Measurements from ENCODE around the gene PITRM1. TPM values are rescaled to one million over a fixed set of nuclear protein-coding genes. Genes with fewer than 3 reads are reported as not detected.

Gene PITRM1
- total RNA-seq, 1 experiment from 2014 or later, result 83.5 TPM

DNA sequence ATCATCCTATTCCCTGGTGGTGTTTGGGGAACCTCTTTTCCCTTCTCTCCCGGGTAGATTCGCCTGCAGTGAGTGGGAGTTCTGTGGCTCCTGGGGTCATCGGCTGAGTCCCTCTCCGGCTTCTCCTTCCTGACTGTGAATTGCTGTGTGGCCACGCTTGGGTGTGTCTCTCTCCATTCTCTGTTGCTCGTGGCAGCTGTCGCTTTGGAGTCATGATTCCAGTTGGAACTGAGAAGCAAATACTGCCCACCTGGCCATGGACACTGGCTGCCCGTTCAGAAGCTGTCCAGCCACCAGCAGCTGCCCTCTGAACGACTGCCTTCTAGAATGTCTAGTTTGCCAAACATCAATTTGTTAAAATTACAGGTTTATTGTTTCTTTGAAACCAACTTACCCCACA is 23.1 kb upstream of the PITRM1 start:
- Histone ChIP-seq H3K9me3 (ENCODE audit: low read depth, low read length, poor library complexity, severe bottlenecking) (no peaks in the 10 kb centered on the region), H3K36me3 (ENCODE audit: insufficient read depth, low read length, poor library complexity, severe bottlenecking) (no peaks in the 10 kb centered on the region), H3K27ac (ENCODE audit: low read depth, low read length, poor library complexity, severe bottlenecking) (no peak overlapping the region), H3K4me1 (ENCODE audit: insufficient read depth, low read length, poor library complexity, severe bottlenecking) (peaks cover 11% of the 10 kb centered on the region), H3K27me3 (replicated peaks; ENCODE audit: insufficient read depth, low read depth, low read length, poor library complexity) (no peaks in the 10 kb centered on the region), H3K4me3 (ENCODE audit: low read depth, low read length, poor library complexity, severe bottlenecking) (no peak overlapping the region)
- no TSS peak for BruUV-seq (replicated peaks)
- CTCF ChIA-PET, result no interaction called here
- TF ChIP-seq EZH2 (IDR thresholded peaks at IDR 0.05; ENCODE audit: borderline replicate concordance, low read depth, low read length, poor library complexity, severe bottlenecking), result no peak
- TF ChIP-seq, protein P1, sequence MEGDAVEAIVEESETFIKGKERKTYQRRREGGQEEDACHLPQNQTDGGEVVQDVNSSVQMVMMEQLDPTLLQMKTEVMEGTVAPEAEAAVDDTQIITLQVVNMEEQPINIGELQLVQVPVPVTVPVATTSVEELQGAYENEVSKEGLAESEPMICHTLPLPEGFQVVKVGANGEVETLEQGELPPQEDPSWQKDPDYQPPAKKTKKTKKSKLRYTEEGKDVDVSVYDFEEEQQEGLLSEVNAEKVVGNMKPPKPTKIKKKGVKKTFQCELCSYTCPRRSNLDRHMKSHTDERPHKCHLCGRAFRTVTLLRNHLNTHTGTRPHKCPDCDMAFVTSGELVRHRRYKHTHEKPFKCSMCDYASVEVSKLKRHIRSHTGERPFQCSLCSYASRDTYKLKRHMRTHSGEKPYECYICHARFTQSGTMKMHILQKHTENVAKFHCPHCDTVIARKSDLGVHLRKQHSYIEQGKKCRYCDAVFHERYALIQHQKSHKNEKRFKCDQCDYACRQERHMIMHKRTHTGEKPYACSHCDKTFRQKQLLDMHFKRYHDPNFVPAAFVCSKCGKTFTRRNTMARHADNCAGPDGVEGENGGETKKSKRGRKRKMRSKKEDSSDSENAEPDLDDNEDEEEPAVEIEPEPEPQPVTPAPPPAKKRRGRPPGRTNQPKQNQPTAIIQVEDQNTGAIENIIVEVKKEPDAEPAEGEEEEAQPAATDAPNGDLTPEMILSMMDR (conservative IDR thresholded peaks at IDR 0.05; ENCODE audit: low read depth, low read length), result no peak
- DNase-seq (ENCODE audit: low spot score), result no peak
- POLR2A ChIA-PET (ENCODE audit: low non-redundant PET), result no interaction called here
- intact Hi-C loops (cut with micrococcal nuclease; ENCODE audit: unreplicated experiment), result loop anchor here (5.0 to 10.0 kb wide), 3 partner anchors 1079 to 1572 kb away; no protein-coding TSS in a partner anchor

DNA sequence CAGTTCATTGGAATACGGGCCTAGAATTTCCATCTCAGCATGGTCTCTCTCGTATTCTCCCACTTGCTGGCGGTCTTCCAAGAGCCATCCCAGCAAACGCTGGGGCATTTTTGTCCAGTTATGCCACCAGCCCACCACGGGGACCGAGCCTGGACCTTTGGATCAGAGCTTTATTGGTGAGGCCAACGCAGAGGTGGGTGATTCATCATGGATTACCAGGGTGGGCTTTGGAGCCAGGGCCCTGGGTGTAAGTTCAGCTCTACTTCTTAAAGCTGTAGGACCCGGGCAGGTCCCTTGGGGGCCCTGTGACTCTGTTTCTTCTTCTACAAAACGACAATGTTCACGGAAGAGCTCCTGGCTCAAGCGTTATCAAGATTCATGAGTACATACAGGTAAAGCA is 22.7 kb upstream of the PITRM1 start:
- Histone ChIP-seq H3K27ac (ENCODE audit: low read depth, low read length, poor library complexity, severe bottlenecking) (no peak overlapping the region), H3K4me1 (ENCODE audit: insufficient read depth, low read length, poor library complexity, severe bottlenecking) (peaks cover 11% of the 10 kb centered on the region), H3K9me3 (ENCODE audit: low read depth, low read length, poor library complexity, severe bottlenecking) (no peaks in the 10 kb centered on the region), H3K36me3 (ENCODE audit: insufficient read depth, low read length, poor library complexity, severe bottlenecking) (no peaks in the 10 kb centered on the region), H3K27me3 (replicated peaks; ENCODE audit: insufficient read depth, low read depth, low read length, poor library complexity) (no peaks in the 10 kb centered on the region), H3K4me3 (ENCODE audit: low read depth, low read length, poor library complexity, severe bottlenecking) (no peak overlapping the region)
- no peak for DNase-seq (ENCODE audit: low spot score)
- BruUV-seq (replicated peaks), result no TSS peak
- intact Hi-C loops (cut with micrococcal nuclease; ENCODE audit: unreplicated experiment), result loop anchor here (5.0 to 10.0 kb wide), 3 partner anchors 1080 to 1572 kb away; no protein-coding TSS in a partner anchor
- TF ChIP-seq, protein P1 (conservative IDR thresholded peaks at IDR 0.05; ENCODE audit: low read depth, low read length), result no peak
- TF ChIP-seq EZH2 (IDR thresholded peaks at IDR 0.05; ENCODE audit: borderline replicate concordance, low read depth, low read length, poor library complexity, severe bottlenecking), result no peak
- CTCF ChIA-PET, result no interaction called here
- POLR2A ChIA-PET (ENCODE audit: low non-redundant PET), result no interaction called here

- no peaks in the 10 kb centered on the region for H3K27me3 ChIP-seq (replicated peaks; ENCODE audit: insufficient read depth, low read depth, low read length, poor library complexity)
- H3K36me3 ChIP-seq (ENCODE audit: insufficient read depth, low read length, poor library complexity, severe bottlenecking), result no peaks in the 10 kb centered on the region
- no peaks in the 10 kb centered on the region for H3K9me3 ChIP-seq (ENCODE audit: low read depth, low read length, poor library complexity, severe bottlenecking)
- peaks cover 11% of the 10 kb centered on the region for H3K4me1 ChIP-seq (ENCODE audit: insufficient read depth, low read length, poor library complexity, severe bottlenecking)
- POLR2A ChIA-PET (ENCODE audit: low non-redundant PET), result no interaction called here
- no peak for DNase-seq (ENCODE audit: low spot score)
- H3K4me3 ChIP-seq (ENCODE audit: low read depth, low read length, poor library complexity, severe bottlenecking), result no peak overlapping the region
- BruUV-seq (replicated peaks), result no TSS peak
- no peak overlapping the region for H3K27ac ChIP-seq (ENCODE audit: low read depth, low read length, poor library complexity, severe bottlenecking)
- CTCF ChIA-PET, result no interaction called here
- TF ChIP-seq EZH2 (IDR thresholded peaks at IDR 0.05; ENCODE audit: borderline replicate concordance, low read depth, low read length, poor library complexity, severe bottlenecking), result no peak
- intact Hi-C loops (cut with micrococcal nuclease; ENCODE audit: unreplicated experiment), result loop anchor here (5.0 to 10.0 kb wide), 3 partner anchors 1080 to 1572 kb away; no protein-coding TSS in a partner anchor
Observed at GRCh38 chr10:3194871-3195270, 22.3 kb upstream of the PITRM1 start.

GRCh38 chr10:3193751-3194150 is 21.2 kb upstream of the PITRM1 start:
- Histone ChIP-seq H3K4me3 (ENCODE audit: low read depth, low read length, poor library complexity, severe bottlenecking) (no peak overlapping the region), H3K27ac (ENCODE audit: low read depth, low read length, poor library complexity, severe bottlenecking) (no peak overlapping the region), H3K36me3 (ENCODE audit: insufficient read depth, low read length, poor library complexity, severe bottlenecking) (no peaks in the 10 kb centered on the region), H3K4me1 (ENCODE audit: insufficient read depth, low read length, poor library complexity, severe bottlenecking) (peaks cover 11% of the 10 kb centered on the region), H3K9me3 (ENCODE audit: low read depth, low read length, poor library complexity, severe bottlenecking) (no peaks in the 10 kb centered on the region), H3K27me3 (replicated peaks; ENCODE audit: insufficient read depth, low read depth, low read length, poor library complexity) (no peaks in the 10 kb centered on the region)
- no TSS peak for BruUV-seq (replicated peaks)
- TF ChIP-seq, protein P1 (conservative IDR thresholded peaks at IDR 0.05; ENCODE audit: low read depth, low read length), result no peak
- TF ChIP-seq EZH2 (IDR thresholded peaks at IDR 0.05; ENCODE audit: borderline replicate concordance, low read depth, low read length, poor library complexity, severe bottlenecking), result no peak
- ChIA-PET CTCF (interaction anchor here (0.5 to 0.7 kb wide), 4 partner anchors 10 to 889 kb away, joined by 3 to 4 read pairs (median 3); no protein-coding TSS in a partner anchor), POLR2A (ENCODE audit: low non-redundant PET) (interaction anchor here (0.7 kb wide), 1 partner anchor 1052 kb away, joined by 3 read pairs; no protein-coding TSS in a partner anchor)
- DNase-seq (ENCODE audit: low spot score), result no peak
- intact Hi-C loops (cut with micrococcal nuclease; ENCODE audit: unreplicated experiment), result loop anchor here (10.0 kb wide), 2 partner anchors 1081 to 1461 kb away; no protein-coding TSS in a partner anchor
